ENCODE results near the gene JAZF1.

The JAZF1 gene

GRCh38 chr7:27967639-27968038, 213.0 kb downstream of the JAZF1 start:
- no peak for DNase-seq (ENCODE audit: low spot score)

- no peak for DNase-seq (ENCODE audit: low spot score)
These were observed 214.3 kb downstream of the JAZF1 start for GRCh38 chr7:27966219-27966780.

DNA sequence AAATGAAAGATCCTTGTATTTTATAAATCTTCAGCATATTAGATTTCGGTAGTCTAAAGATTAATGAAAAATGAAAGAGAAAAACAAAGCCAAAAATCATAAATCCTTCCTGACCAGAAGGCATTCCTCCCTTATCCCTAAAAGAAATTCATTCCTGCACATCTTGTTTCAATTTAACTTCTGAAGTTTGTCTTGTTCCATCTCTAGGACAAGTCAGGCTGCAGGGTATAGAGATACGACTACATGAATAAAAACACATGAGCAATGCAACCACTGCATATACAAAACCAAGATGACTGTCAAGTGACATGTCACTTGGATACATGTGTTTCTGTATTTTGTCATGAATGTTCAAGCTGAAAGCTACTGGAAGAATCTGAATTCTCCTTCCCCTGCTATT, 214.9 kb downstream of the JAZF1 start:
- no peak for DNase-seq (ENCODE audit: low spot score)

- DNase-seq (ENCODE audit: low spot score): no peak
These were observed 215.8 kb downstream of the JAZF1 start for GRCh38 chr7:27964820-27965219.

DNA sequence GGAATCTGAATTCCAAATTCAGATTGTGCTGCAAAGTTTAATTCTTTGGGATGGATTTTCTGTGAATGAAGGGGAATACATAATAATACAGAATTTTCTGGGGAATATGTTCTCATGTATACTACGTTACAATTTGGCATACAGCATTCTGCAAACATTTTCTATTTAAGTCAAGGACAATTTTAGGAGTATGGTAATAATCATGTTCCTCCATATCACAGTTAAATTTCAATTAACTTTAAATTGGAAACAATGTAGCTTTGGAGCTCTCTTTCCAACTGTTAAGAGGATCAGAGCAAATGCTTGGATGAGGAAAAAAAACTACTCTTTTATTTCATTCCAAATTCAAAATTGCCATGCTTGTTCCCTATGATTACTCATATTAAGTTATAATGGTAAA, 217.5 kb downstream of the JAZF1 start:
- DNase-seq (ENCODE audit: low spot score): no peak

GRCh38 chr7:27962273-27962672, 218.3 kb downstream of the JAZF1 start:
- no peak for DNase-seq (ENCODE audit: low spot score)

GRCh38 chr7:27961255-27961654, 219.3 kb downstream of the JAZF1 start:
- peak; percentile 80 for DNase-seq (ENCODE audit: low spot score)

DNA sequence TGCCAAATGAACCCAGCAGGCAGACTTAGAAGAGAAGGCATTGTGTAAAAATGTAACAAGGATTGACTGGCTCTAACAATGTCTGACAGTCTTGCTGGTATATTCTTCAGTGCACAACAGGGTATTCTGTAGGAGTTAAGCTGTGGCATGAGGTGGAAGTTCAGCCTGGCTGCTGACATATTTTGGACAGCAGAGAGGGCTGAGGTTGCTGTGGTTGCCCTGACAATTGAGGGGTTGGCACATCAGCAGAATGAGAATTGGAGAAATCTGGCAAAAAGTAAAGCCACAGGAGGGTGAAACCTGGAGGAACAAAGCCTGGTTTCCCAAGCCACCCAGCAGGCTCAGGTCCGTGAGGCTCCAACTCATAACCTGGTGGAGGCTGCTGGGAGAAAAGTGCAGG, 220.2 kb downstream of the JAZF1 start:
- DNase-seq (ENCODE audit: low spot score): no peak

DNA sequence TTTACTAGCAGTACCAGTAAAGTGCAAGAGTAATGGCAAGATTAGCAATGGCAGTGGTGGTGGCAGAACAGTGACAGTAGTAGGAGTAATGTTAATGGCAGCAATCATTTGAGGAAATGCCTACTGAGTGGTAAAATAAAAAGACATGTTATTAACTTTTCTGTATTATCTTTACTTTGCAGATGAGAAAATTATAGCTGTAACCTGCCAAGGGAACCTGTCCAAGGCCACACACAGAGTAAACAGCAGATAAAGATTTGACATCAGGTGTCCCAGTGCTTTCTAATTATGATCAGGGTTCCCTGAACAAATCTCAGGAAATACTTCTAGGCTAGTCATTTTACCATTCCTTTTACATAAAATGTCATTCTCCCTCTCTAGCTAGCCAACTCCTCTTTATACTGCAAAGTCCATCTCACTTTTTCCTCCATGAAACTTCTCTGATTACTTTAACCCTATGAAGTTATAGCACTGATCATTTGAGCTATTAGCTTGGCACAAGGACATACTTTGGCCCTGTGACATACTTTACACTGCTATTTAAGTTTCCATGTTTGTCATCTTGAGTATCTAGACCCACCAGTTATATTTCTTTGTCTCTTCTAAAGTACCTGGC, 221.6 kb downstream of the JAZF1 start:
- DNase-seq (ENCODE audit: low spot score): no peak

GRCh38 chr7:27955596-27955995, 225.0 kb downstream of the JAZF1 start:
- DNase-seq (ENCODE audit: low spot score): no peak

- no peak for DNase-seq (ENCODE audit: low spot score)
These were observed 225.6 kb downstream of the JAZF1 start for GRCh38 chr7:27955011-27955410.

- DNase-seq (ENCODE audit: low spot score): no peak
These were observed 226.8 kb downstream of the JAZF1 start for GRCh38 chr7:27953777-27954176.

GRCh38 chr7:27953361-27953760, 227.2 kb downstream of the JAZF1 start:
- DNase-seq (ENCODE audit: low spot score): no peak

GRCh38 chr7:27952456-27953285, 227.9 kb downstream of the JAZF1 start:
- peak; percentile 70 for DNase-seq (ENCODE audit: low spot score)

GRCh38 chr7:27950123-27950522, 230.5 kb downstream of the JAZF1 start:
- DNase-seq (ENCODE audit: low spot score): no peak

GRCh38 chr7:27948861-27949260, 231.7 kb downstream of the JAZF1 start:
- no peak for DNase-seq (ENCODE audit: low spot score)

- DNase-seq (ENCODE audit: low spot score): peak; percentile 32
These were observed 232.9 kb downstream of the JAZF1 start for GRCh38 chr7:27947586-27948278.

GRCh38 chr7:27946351-27946750, 234.2 kb downstream of the JAZF1 start:
- DNase-seq (ENCODE audit: low spot score): no peak

- no peak for DNase-seq (ENCODE audit: low spot score)
These were observed 235.4 kb downstream of the JAZF1 start for GRCh38 chr7:27945058-27945795.

GRCh38 chr7:27944643-27945042, 236.0 kb downstream of the JAZF1 start:
- DNase-seq (ENCODE audit: low spot score): peak; percentile 52

DNA sequence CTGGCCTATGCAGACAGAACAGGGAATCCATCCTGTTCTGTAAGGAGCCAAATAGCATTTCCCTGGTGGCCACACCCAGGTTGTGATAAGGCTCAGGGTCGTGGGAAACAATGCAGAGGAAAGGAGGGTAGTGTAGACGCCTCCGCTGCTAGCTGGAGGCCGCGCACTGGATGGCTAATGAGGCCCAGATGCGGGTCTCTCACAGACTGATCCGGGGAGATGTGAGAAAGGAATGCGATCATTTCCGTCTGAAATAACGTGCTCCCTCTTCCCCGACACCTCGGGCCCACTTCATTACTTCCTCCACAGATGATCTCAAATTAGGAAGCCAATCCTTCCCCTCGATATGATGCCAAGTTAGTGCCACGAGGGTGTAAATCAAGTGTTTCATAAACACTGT, 237.4 kb downstream of the JAZF1 start:
- no peak for DNase-seq (ENCODE audit: low spot score)

- DNase-seq (ENCODE audit: low spot score): no peak
These were observed 237.9 kb downstream of the JAZF1 start for GRCh38 chr7:27942711-27943110.
